ENCODE measurements around the gene ZNF74.
"Not testable (repeated sequence)": the region's sequence is repeated elsewhere in the genome, so short reads cannot be mapped to it uniquely, and the experiment has no call there.

Gene ZNF74

DNA sequence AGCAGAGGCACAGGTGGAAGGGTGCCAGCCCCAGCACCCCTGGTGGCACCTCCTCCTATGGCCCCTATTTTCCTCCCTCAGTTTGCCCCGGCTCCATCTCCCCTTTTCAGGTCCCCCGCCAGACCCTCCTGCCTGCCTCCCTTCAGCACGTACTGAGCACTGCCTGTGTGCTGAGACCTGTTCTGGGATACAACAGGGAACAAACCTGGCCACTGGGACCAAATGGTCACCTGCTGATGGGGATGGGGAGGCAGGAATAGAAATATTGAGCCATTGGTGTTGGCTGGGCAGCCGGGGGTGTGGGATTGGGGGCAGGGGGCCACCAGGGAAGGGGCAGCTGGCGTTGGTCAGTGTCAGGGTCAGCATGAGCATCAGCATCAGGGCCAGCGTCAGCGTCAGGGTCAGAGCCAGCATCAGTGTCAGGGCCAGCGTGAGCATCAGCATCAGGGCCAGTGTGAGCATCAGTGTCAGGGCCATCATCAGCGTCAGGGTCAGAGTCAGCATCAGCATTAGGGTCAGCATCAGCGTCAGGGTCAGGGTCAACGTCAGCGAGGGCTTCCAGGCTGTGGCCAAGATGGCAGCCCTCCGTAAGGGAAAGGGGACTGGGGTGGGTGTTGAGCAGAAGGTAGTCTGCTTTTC, 7.5 kb downstream of the ZNF74 start:
- no peak for DNase-seq

- DNase-seq, result no peak
Measured at GRCh38 chr22:20402960-20403778, 9.2 kb downstream of the ZNF74 start.

DNA sequence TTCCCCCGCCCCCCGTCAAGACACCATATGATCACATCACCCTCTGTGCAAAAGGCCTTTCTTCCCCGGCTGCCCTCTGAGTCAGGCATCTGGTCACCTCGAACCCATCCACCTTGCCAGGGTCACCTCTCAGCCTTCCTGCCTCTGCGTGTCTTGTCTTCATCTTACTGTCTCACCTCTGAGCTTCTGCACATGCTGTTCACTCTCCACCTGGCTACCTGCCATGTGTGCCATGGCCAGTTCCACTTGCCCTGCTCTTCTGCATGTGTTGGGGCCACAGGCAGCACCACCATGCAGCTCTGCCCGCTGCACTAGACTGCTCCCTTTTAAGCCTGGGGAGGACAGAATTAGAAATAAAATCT, 9.8 kb downstream of the ZNF74 start:
- no peak for DNase-seq

- DNase-seq, result no peak
Measured at GRCh38 chr22:20404881-20405280, 10.9 kb downstream of the ZNF74 start.

DNA sequence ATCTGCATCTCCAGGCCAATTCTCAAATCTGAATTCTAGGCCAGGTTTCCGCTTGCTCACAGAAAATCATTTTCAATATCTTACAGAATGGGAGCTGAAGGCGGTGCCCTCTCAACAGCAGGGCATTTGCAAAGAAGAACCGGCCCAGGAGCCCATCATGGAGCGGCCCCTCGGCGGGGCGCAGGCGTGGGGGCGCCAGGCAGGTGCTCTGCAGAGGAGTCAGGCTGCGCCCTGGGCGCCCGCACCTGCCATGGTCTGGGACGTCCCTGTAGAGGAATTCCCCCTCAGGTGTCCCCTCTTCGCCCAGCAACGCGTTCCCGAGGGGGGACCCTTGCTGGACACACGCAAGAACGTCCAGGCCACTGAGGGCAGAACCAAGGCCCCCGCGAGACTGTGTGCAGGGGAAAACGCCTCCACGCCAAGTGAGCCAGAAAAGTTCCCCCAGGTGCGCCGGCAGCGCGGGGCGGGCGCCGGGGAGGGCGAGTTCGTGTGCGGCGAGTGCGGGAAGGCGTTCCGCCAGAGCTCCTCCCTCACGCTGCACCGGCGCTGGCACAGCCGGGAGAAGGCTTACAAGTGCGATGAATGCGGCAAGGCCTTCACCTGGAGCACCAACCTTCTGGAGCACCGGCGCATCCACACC, 11.5 kb downstream of the ZNF74 start:
- DNase-seq, result no peak

DNA sequence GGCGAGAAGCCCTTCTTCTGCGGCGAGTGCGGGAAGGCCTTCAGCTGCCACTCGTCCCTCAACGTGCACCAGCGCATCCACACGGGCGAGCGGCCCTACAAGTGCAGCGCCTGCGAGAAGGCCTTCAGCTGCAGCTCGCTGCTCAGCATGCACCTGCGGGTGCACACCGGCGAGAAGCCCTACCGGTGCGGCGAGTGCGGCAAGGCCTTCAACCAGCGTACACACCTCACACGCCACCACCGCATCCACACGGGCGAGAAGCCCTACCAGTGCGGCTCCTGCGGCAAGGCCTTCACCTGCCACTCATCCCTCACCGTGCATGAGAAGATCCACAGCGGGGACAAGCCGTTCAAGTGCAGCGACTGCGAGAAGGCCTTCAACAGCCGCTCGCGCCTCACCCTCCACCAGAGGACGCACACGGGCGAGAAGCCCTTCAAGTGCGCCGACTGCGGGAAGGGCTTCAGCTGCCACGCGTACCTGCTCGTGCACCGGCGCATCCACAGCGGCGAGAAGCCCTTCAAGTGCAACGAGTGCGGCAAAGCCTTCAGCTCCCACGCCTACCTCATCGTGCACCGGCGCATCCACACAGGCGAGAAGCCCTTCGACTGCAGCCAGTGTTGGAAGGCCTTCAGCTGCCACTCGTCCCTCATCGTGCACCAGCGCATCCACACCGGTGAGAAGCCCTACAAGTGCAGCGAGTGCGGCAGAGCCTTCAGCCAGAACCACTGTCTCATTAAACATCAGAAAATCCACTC, 12.2 kb downstream of the ZNF74 start:
- no peak for DNase-seq

- no peak for DNase-seq
Measured at GRCh38 chr22:20406686-20407408, 12.9 kb downstream of the ZNF74 start.

DNA sequence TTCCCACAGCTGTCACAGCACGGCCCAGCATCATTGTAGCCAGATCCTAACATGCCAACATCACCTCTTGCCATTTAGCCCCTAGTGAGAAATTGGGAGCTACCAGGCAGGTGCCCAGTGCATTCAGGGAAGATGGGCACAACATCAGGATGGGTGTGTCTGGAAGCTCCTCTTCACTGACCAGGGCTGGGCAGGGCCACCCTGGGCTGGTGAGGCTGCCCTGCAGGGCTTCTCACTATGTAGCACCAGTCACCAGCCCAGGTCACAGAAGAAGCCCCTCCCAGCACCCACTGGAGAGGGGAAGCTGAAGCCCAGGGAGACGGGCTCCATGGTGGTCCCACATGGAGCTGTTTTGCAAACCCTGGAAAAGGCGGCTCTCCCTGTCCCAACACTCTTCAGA, 13.9 kb downstream of the ZNF74 start:
- DNase-seq, result no peak

GRCh38 chr22:20408891-20409290, 14.9 kb downstream of the ZNF74 start:
- DNase-seq, result no peak

GRCh38 chr22:20409385-20409784, 15.4 kb downstream of the ZNF74 start:
- not testable (repeated sequence) for DNase-seq

- no peak for DNase-seq
Measured at GRCh38 chr22:20412474-20413216, 18.7 kb downstream of the ZNF74 start.

- no peak for DNase-seq
Measured at GRCh38 chr22:20413217-20414058, 19.5 kb downstream of the ZNF74 start.

DNA sequence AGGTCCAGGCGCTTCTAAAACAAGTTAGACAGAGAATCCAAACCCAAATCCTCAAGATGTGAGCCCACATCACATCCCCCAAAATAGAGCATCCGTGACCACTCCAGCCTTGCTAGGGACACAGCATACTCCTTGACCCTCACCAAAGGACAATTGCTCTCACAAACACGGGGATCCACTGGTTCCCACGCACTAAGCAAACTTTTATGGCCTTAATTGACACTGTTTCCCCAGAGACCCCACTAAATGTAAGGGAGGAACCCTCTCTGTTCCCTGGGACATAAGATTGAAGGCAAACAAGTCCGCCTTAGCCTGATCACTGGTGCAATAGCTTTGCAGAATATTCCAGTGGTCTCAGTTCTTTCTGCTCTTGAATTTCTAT, 20.1 kb downstream of the ZNF74 start:
- no peak for DNase-seq

GRCh38 chr22:20414450-20414849, 20.5 kb downstream of the ZNF74 start:
- DNase-seq, result no peak

DNA sequence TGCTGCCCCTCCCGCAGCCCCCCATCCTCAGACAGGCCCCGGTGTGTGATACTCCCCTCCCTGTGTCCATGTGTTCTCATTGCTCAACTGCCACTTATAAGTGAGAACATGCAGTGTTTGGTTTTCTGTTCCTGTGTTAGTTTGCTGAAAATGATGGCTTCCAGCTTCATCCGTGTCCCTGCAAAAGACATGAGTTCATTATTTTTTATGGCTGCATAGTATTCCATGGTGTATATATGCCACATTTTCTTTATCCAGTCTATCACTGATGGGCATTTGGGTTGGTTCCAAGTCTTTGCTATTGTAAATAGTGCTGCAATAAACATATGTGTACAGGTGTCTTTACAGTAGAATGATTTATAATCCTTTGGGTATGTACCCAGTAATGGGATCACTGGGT, 21.3 kb downstream of the ZNF74 start:
- not testable (repeated sequence) for DNase-seq

- DNase-seq, result not testable (repeated sequence)
Measured at GRCh38 chr22:20415699-20416098, 21.7 kb downstream of the ZNF74 start.

DNA sequence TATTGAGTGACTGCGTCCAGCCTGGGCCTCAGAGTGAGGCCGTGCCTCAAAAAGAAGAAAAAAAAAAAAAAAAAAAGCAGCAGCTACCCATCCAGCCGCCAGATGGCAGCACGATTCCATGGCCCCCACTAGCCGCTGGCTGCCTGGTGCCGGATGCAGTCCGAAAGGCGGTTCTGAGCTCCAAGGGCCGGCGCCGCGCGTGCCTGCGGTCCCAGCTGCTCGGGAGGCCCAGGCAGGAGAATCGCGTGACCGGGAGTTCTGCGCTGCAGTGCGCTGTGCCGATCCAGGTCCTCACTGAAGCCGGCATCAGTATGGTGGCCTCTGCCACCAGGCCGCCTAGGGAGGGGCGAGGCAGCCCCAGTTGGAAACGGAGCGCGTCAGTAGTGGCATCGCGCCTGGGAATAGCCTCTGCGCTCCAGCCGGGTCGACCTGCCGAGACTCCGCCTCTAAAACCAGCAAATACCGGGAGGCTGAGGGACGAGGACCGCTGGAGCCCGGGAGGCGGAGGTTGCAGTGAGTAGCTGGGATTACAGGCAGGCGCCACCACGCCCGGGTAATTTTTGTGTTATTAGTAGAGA, 24.3 kb downstream of the ZNF74 start:
- DNase-seq, result peak; percentile 90

GRCh38 chr22:20419664-20419951, 25.7 kb downstream of the ZNF74 start:
- DNase-seq, result no peak

DNA sequence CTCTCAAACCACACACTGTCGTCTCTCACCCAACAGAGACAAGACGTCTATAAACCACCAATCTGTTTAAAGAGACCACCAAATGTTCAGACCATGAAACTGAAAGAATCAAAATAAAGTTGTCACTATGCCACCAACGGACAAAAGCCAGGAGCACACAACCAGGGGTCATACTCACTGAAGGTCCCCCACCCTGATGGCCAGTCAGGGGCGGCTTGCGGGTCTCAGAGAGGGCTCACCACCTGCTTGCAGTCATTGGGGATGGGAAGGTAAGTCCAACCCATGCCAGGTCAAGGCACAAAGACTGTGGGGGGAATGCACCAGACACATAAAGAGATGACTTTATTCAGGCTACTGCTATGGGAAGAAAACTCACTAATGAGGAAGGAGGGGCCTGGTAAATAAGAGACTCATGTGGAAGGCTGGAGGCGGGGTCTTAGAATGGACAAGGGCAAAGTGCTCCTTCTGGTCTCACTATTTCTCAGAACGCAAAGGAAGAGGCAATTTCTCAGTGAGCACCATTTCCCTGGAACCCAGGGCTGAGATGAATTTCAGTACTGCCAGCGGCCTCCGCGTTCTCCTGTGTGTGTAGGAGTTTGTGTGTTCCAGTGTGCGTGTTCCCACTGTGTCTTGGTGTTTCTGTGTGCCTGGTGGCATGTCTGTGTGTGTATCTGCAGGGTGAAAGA, 26.3 kb downstream of the ZNF74 start:
- no peak for DNase-seq

GRCh38 chr22:20421507-20421874, 27.5 kb downstream of the ZNF74 start:
- DNase-seq, result no peak
